GM12873 (cell line): ENCODE results near the gene INIP.

Source experiments
- CTCF ChIP-seq: IDR thresholded peaks from 2 replicates; pipeline ENCODE4 v1.5.1; 2012; ENCODE audit warnings: low read depth, mild to moderate bottlenecking, moderate library complexity, low read length, control low read depth; ENCODE audit not compliant: insufficient read depth; ENCODE audit errors: missing control alignments

Gene INIP

GRCh38 chr9:112751056-112751795, 33.3 kb upstream of the INIP start:
- TF ChIP-seq CTCF: no peak

GRCh38 chr9:112750764-112751055, 32.8 kb upstream of the INIP start:
- no peak for TF ChIP-seq CTCF

DNA sequence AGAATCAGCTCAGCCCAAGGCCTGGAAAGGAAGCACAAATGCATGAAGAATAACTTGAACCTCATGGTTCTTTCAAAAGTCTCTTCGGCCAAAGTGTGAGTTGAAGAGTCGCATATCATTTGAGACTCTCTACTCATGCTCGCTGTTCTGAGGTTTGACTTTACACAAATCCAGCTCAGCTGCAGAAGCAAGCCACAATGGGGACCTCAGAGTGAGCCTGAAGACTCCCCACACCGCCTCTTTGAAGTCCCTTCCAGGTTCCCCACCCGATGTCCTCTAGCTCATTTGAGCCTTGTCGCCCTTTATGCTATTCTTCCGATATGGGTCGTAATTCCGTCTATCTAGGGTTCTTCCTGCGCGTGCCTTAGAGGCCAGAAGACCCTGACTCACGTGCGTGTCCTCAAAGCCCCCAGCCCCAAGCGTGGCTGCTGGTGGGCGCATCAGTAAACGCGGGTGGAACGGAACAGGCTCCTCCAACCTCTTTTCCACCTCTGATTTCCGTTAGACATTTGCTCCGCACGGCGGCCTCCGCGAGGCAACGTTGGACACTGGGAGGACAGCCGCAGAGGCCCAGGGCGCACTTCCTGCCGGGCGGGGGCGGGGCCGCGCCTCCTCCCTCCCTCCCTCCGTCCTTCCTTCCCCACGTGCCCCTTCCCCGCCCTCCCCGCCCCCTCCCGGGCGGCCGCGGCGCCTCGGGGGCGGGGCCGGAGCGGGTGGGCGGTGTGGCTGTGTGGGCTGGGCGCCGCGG, 32.3 kb upstream of the INIP start, which contains the start of gene SNX30:
Gene SNX30 (plus strand): TSS at position 745 of the 748 bp plus-strand sequence. CDS start 242 bp downstream, outside the sequence.
- TF ChIP-seq CTCF: no peak

- no peak for TF ChIP-seq CTCF
Measured at GRCh38 chr9:112747094-112747493, 29.2 kb upstream of the INIP start.

DNA sequence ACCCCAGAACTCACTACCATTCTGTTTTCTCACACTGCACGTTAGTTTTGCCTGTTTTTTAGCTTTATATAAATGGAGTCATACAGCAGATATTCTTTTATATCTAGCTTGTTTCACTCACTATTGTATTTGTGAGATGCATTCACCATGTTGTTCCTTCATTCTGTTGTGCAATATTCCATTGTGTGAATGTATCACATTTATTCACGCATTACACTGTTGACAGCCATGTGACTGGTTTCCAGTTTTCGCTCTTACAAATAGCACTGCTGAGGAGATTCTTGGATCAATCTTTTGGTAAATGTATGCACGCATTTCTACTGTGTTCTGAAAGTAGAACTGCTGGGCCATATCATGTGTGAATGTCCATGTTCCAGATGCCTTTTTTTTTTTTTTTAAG, 26.3 kb upstream of the INIP start:
- TF ChIP-seq CTCF: no peak

GRCh38 chr9:112743216-112743836, 25.4 kb upstream of the INIP start:
- TF ChIP-seq CTCF: no peak

DNA sequence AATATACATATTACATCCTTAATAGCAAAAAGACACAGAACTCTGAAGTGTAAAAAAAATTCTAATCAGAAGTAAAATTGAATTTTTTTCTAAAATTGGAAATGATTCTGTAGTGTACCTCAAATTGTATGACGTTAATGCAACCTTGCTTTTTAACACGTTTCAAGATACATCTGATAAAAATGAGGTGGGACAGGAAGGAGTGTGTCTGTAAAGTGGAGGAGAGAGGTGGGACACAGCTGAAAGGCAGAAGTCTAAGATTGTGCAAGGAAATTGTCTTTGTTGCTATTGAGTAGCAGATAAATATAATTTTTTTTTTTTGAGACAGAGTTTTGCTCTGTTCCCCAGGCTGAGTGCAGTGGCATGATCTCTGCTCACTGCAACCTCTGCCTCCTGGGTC, 17.0 kb upstream of the INIP start:
- TF ChIP-seq CTCF: no peak
